Measurements from ENCODE around the gene PRSS22. TPM values are rescaled to one million over a fixed set of nuclear protein-coding genes. Genes with fewer than 3 reads are reported as not detected.

PRSS22 gene
- total RNA-seq, 2 experiments from 2014 or later, result not detected

DNA sequence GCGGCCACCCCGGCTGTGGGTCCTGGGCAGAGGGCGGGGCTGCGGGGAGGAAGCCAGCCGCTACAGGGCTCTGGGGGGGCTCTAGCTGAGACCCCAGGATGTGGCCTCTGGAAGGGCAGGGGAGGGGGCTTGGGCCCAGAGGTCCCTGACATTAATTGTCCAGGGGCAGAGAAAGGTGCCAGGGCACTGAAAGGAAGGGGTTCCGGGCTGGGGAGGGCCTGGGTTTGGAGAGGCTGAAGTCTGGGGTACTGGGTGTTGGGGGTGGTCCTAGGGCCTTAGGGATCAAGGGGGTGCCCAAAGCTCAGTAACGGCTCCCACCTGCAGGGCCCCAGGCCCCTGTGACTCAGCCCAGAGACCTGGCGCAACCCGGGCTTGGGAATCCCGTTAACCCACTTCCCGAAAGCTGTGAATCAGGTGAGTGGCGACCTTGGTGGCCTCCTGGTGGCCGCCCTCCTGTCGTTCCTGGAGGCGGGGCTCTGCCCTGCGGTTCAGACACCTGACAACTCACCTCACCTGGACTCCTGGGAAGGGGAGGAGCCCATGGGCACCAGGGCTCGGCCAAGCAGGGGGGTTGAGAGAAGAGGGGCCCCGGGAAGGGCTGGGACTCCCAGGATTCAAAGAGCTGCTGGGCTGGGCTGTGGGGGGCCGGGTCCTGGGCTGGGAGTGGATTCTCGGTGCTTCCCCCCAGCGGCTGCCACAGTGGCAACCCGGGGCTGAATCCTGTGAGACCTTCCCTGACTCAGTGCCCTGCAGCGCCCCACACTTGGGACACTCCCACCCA is 465 bp upstream of the PRSS22 start:
- H4K20me1 ChIP-seq (ENCODE audit: insufficient read depth, low read length), result no peaks in the 10 kb centered on the region
- no peaks in the 10 kb centered on the region for H3K9me3 ChIP-seq (ENCODE audit: low read length)
- no peaks in the 10 kb centered on the region for H3K4me1 ChIP-seq (ENCODE audit: insufficient read depth, low read length, poor library complexity, severe bottlenecking)
- intact Hi-C loops (cut with micrococcal nuclease; ENCODE audit: unreplicated experiment), result loop anchor here (10.0 kb wide), 1 partner anchor 64 kb away; the partner anchor contains the start of gene PRSS41
- no peaks in the 10 kb centered on the region for H3K79me2 ChIP-seq (ENCODE audit: insufficient read depth, low read depth, low read length)
- no peak overlapping the region for H3K4me3 ChIP-seq (ENCODE audit: low read depth, low read length, poor library complexity, severe bottlenecking)
- ChIA-PET CTCF (ENCODE audit: unreplicated experiment) (no interaction called here), POLR2A (no interaction called here)
- BruUV-seq (replicated peaks), result no TSS peak
- H3K4me2 ChIP-seq (ENCODE audit: low read length), result no peak overlapping the region
- no peak overlapping the region for H2AFZ ChIP-seq (ENCODE audit: low read length)
- TF ChIP-seq EZH2phosphoT487 (IDR thresholded peaks at IDR 0.05; ENCODE audit: borderline replicate concordance, low read depth, low read length), result no peak
- TF ChIP-seq, protein P1, sequence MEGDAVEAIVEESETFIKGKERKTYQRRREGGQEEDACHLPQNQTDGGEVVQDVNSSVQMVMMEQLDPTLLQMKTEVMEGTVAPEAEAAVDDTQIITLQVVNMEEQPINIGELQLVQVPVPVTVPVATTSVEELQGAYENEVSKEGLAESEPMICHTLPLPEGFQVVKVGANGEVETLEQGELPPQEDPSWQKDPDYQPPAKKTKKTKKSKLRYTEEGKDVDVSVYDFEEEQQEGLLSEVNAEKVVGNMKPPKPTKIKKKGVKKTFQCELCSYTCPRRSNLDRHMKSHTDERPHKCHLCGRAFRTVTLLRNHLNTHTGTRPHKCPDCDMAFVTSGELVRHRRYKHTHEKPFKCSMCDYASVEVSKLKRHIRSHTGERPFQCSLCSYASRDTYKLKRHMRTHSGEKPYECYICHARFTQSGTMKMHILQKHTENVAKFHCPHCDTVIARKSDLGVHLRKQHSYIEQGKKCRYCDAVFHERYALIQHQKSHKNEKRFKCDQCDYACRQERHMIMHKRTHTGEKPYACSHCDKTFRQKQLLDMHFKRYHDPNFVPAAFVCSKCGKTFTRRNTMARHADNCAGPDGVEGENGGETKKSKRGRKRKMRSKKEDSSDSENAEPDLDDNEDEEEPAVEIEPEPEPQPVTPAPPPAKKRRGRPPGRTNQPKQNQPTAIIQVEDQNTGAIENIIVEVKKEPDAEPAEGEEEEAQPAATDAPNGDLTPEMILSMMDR (conservative IDR thresholded peaks at IDR 0.05; ENCODE audit: low read length), result peak; percentile 35; the same call in 1 of the 2 replicates
- DNase-seq (ENCODE audit: low spot score), result no peak
- H3K27ac ChIP-seq (ENCODE audit: low read depth, low read length, poor library complexity, severe bottlenecking), result no peak overlapping the region
- no peaks in the 10 kb centered on the region for H3K9me2 ChIP-seq (ENCODE audit: insufficient read depth, low read length)
- H3K36me3 ChIP-seq (ENCODE audit: insufficient read depth, low read length), result no peaks in the 10 kb centered on the region

DNA sequence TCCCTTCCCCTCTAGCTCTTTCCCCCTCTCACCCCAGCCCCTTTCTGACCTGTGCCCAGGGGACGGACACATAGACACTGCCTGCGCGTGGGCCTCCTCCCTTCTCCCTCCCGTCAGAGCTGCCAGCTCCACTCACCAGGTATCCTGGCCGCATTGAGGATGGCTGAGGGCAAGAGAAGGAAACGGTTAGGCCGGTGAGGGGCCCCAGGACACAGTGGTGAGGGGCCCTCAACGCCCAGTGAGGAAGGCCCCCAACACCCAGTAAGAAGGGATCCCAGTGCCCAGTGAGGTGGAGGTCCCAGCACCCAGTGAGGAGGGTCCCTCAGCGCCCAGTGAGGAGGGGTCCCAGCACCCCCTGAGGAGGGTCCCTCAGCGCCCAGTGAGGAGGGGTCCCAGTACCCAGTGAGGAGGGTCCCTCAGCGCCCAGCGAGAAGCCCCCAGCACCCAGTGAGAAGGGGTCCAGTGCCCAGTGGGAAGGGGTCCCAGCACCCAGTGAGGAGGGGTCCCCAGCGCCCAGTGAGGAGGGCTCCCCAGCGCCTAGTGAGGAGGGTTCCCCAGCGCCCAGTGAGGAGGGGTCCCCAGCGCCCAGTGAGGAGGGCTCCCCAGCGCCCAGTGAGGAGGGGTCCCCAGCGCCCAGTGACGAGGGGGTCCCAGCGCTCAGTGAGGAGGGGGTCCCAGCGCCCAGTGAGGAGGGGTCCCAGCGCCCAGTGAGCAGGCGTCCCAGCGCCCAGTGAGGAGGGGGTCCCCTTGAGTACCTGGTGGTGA is 1.1 kb downstream of the PRSS22 start:
- POLR2A ChIA-PET, result no interaction called here
- no peaks in the 10 kb centered on the region for H3K36me3 ChIP-seq (ENCODE audit: insufficient read depth, low read length)
- H3K79me2 ChIP-seq (ENCODE audit: insufficient read depth, low read depth, low read length), result no peaks in the 10 kb centered on the region
- no peak overlapping the region for H3K4me2 ChIP-seq (ENCODE audit: low read length)
- no peaks in the 10 kb centered on the region for H4K20me1 ChIP-seq (ENCODE audit: insufficient read depth, low read length)
- intact Hi-C loops (cut with micrococcal nuclease; ENCODE audit: unreplicated experiment), result loop anchor here (10.0 kb wide), 1 partner anchor 62 kb away; the partner anchor contains the start of gene PRSS41
- no peaks in the 10 kb centered on the region for H3K4me1 ChIP-seq (ENCODE audit: insufficient read depth, low read length, poor library complexity, severe bottlenecking)
- TF ChIP-seq EZH2phosphoT487 (IDR thresholded peaks at IDR 0.05; ENCODE audit: borderline replicate concordance, low read depth, low read length), result no peak
- TF ChIP-seq, protein P1 (conservative IDR thresholded peaks at IDR 0.05; ENCODE audit: low read length), result no peak
- H3K9me3 ChIP-seq (ENCODE audit: low read length), result no peaks in the 10 kb centered on the region
- CTCF ChIA-PET (ENCODE audit: unreplicated experiment), result no interaction called here
- H3K4me3 ChIP-seq (ENCODE audit: low read depth, low read length, poor library complexity, severe bottlenecking), result no peak overlapping the region
- no peaks in the 10 kb centered on the region for H3K9me2 ChIP-seq (ENCODE audit: insufficient read depth, low read length)
- DNase-seq (ENCODE audit: low spot score), result no peak
- H3K27ac ChIP-seq (ENCODE audit: low read depth, low read length, poor library complexity, severe bottlenecking), result no peak overlapping the region
- no TSS peak for BruUV-seq (replicated peaks)
- no peak overlapping the region for H2AFZ ChIP-seq (ENCODE audit: low read length)
